Measurements from ENCODE around the gene FREM2. TPM values are rescaled to one million over a fixed set of nuclear protein-coding genes. Genes with fewer than 3 reads are reported as not detected.

Gene FREM2
- polyA plus RNA-seq, 1 of the 3 experiments (the other 2 are of a cell fraction): not detected

DNA sequence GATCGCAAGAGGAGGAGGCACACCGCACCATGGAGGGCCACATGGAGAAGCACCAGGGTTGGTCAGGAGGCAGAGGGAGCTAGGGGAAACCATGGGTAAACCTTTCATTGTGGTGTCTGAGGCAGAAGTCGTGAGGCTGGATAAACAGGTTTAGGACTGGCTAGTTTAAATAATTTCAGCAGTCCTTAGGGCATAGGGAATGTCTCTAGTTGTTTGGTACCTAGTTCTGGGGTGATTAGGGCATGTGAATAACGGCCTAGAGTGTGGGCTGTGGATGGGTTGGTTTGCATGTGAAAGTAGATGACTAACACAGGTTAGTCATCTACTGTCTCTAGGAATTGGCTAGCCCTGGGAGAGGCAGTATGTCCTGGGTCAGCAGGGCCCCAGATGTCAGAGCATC, 201.4 kb downstream of the FREM2 start (continued):
- TF ChIP-seq, protein P1, sequence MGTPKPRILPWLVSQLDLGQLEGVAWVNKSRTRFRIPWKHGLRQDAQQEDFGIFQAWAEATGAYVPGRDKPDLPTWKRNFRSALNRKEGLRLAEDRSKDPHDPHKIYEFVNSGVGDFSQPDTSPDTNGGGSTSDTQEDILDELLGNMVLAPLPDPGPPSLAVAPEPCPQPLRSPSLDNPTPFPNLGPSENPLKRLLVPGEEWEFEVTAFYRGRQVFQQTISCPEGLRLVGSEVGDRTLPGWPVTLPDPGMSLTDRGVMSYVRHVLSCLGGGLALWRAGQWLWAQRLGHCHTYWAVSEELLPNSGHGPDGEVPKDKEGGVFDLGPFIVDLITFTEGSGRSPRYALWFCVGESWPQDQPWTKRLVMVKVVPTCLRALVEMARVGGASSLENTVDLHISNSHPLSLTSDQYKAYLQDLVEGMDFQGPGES (IDR thresholded peaks at IDR 0.05; ENCODE audit: low read depth, low read length): no peak
- TF ChIP-seq TCF12 (IDR thresholded peaks at IDR 0.05) (no peak), TEAD4 (IDR thresholded peaks at IDR 0.05; ENCODE audit: borderline replicate concordance, insufficient read depth) (no peak), JUND (IDR thresholded peaks at IDR 0.05) (no peak), POLR2AphosphoS5 (IDR thresholded peaks at IDR 0.05; ENCODE audit: low read depth, low read length) (no peak)
- TF ChIP-seq, protein P2, sequence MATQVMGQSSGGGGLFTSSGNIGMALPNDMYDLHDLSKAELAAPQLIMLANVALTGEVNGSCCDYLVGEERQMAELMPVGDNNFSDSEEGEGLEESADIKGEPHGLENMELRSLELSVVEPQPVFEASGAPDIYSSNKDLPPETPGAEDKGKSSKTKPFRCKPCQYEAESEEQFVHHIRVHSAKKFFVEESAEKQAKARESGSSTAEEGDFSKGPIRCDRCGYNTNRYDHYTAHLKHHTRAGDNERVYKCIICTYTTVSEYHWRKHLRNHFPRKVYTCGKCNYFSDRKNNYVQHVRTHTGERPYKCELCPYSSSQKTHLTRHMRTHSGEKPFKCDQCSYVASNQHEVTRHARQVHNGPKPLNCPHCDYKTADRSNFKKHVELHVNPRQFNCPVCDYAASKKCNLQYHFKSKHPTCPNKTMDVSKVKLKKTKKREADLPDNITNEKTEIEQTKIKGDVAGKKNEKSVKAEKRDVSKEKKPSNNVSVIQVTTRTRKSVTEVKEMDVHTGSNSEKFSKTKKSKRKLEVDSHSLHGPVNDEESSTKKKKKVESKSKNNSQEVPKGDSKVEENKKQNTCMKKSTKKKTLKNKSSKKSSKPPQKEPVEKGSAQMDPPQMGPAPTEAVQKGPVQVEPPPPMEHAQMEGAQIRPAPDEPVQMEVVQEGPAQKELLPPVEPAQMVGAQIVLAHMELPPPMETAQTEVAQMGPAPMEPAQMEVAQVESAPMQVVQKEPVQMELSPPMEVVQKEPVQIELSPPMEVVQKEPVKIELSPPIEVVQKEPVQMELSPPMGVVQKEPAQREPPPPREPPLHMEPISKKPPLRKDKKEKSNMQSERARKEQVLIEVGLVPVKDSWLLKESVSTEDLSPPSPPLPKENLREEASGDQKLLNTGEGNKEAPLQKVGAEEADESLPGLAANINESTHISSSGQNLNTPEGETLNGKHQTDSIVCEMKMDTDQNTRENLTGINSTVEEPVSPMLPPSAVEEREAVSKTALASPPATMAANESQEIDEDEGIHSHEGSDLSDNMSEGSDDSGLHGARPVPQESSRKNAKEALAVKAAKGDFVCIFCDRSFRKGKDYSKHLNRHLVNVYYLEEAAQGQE (IDR thresholded peaks at IDR 0.05; ENCODE audit: low read depth, low read length): no peak
- TF ChIP-seq, protein P3, sequence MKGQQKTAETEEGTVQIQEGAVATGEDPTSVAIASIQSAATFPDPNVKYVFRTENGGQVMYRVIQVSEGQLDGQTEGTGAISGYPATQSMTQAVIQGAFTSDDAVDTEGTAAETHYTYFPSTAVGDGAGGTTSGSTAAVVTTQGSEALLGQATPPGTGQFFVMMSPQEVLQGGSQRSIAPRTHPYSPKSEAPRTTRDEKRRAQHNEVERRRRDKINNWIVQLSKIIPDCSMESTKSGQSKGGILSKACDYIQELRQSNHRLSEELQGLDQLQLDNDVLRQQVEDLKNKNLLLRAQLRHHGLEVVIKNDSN (IDR thresholded peaks at IDR 0.05; ENCODE audit: borderline replicate concordance, low read depth): no peak

DNA sequence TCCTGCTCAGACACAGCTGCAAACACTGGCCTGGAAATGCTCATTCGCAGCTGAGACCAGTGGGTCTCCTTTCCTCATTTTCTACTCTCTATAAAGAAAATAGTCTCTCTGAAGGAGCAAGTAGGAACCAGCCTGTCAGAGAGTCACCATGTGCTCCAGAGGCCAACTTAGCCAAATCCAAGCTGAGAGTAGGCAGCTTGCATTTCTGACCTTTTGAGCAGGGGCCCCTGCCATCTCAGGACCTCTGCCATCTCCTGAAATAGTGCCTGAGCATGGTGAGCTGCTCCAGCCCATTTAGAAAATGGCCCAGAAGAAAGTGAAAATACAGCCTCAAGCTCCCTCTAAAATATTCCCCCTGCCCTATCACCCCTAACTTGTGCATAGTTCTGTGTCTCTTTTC, 208.2 kb downstream of the FREM2 start:
- no peaks in the 10 kb centered on the region for H3K36me3 ChIP-seq (replicated peaks in 1 of 2; ENCODE audit: control insufficient read depth in 1 of 2, insufficient read depth in 2 of 2, low read length in 1 of 2)
- H3K27me3 ChIP-seq (ENCODE audit: insufficient read depth): no peaks in the 10 kb centered on the region
- H4K20me1 ChIP-seq (ENCODE audit: insufficient read depth): no peaks in the 10 kb centered on the region
- TF ChIP-seq, protein P2 (IDR thresholded peaks at IDR 0.05; ENCODE audit: low read depth, low read length): no peak
- TF ChIP-seq RFX5 (IDR thresholded peaks at IDR 0.05; ENCODE audit: low read length) (no peak), FOSL2 (IDR thresholded peaks at IDR 0.05; ENCODE audit: borderline replicate concordance, low read depth) (no peak), RXRA (IDR thresholded peaks at IDR 0.05; ENCODE audit: borderline replicate concordance, low read depth) (no peak), TCF12 (IDR thresholded peaks at IDR 0.05) (no peak), GABPA (IDR thresholded peaks at IDR 0.05; ENCODE audit: low read depth) (no peak), TEAD4 (IDR thresholded peaks at IDR 0.05; ENCODE audit: borderline replicate concordance, insufficient read depth) (no peak), NRF1 (IDR thresholded peaks at IDR 0.05; ENCODE audit: low read depth, low read length) (no peak)
- TF ChIP-seq, protein P4, sequence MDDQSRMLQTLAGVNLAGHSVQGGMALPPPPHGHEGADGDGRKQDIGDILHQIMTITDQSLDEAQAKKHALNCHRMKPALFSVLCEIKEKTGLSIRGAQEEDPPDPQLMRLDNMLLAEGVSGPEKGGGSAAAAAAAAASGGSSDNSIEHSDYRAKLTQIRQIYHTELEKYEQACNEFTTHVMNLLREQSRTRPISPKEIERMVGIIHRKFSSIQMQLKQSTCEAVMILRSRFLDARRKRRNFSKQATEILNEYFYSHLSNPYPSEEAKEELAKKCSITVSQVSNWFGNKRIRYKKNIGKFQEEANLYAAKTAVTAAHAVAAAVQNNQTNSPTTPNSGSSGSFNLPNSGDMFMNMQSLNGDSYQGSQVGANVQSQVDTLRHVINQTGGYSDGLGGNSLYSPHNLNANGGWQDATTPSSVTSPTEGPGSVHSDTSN (IDR thresholded peaks at IDR 0.05): no peak
- TF ChIP-seq, protein P5, sequence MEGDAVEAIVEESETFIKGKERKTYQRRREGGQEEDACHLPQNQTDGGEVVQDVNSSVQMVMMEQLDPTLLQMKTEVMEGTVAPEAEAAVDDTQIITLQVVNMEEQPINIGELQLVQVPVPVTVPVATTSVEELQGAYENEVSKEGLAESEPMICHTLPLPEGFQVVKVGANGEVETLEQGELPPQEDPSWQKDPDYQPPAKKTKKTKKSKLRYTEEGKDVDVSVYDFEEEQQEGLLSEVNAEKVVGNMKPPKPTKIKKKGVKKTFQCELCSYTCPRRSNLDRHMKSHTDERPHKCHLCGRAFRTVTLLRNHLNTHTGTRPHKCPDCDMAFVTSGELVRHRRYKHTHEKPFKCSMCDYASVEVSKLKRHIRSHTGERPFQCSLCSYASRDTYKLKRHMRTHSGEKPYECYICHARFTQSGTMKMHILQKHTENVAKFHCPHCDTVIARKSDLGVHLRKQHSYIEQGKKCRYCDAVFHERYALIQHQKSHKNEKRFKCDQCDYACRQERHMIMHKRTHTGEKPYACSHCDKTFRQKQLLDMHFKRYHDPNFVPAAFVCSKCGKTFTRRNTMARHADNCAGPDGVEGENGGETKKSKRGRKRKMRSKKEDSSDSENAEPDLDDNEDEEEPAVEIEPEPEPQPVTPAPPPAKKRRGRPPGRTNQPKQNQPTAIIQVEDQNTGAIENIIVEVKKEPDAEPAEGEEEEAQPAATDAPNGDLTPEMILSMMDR (IDR thresholded peaks at IDR 0.05): no peak
- H3F3A ChIP-seq (replicated peaks; ENCODE audit: insufficient read depth): no peaks in the 10 kb centered on the region
- ChIA-PET POLR2A (no interaction called here), CTCF (interaction anchor here (0.6 to 0.9 kb wide), 3 partner anchors 11 to 112 kb away, joined by 3 read pairs; no protein-coding TSS in a partner anchor)
- H3K79me2 ChIP-seq (ENCODE audit: insufficient read depth): no peaks in the 10 kb centered on the region
- no peak overlapping the region for H3K27ac ChIP-seq (ENCODE audit: low read depth in 2 of 2, low read length in 1 of 2)
- H3K4me1 ChIP-seq (ENCODE audit: control insufficient read depth in 1 of 2, insufficient read depth in 2 of 2, low read depth in 1 of 2, low read length in 1 of 2): no peaks in the 10 kb centered on the region
- WGBS (ENCODE audit: low lambda C conversion rate): 11% methylated on average over 1 of the region's 1 CpG
- no peak overlapping the region for H2AFZ ChIP-seq (ENCODE audit: low read depth)
- no peak overlapping the region for H3K9ac ChIP-seq
- H3K4me2 ChIP-seq: no peak overlapping the region
- no peak overlapping the region for H3K4me3 ChIP-seq (ENCODE audit: low read depth in 2 of 2, low read length in 1 of 2)
- no peaks in the 10 kb centered on the region for H3K9me3 ChIP-seq
- H3K9me2 ChIP-seq: no peaks in the 10 kb centered on the region
- DNase-seq: no peak
